NCI-H82 treated with DMSO at 0.1 percent for 48 hours (cell line): ENCODE results near the gene PEX16.

Experiments
- DNase-seq: peaks from one replicate; lab custom pipeline; 2025; ENCODE audit not compliant: unreplicated experiment; lab: John Stamatoyannopoulos, UW

Gene PEX16

DNA sequence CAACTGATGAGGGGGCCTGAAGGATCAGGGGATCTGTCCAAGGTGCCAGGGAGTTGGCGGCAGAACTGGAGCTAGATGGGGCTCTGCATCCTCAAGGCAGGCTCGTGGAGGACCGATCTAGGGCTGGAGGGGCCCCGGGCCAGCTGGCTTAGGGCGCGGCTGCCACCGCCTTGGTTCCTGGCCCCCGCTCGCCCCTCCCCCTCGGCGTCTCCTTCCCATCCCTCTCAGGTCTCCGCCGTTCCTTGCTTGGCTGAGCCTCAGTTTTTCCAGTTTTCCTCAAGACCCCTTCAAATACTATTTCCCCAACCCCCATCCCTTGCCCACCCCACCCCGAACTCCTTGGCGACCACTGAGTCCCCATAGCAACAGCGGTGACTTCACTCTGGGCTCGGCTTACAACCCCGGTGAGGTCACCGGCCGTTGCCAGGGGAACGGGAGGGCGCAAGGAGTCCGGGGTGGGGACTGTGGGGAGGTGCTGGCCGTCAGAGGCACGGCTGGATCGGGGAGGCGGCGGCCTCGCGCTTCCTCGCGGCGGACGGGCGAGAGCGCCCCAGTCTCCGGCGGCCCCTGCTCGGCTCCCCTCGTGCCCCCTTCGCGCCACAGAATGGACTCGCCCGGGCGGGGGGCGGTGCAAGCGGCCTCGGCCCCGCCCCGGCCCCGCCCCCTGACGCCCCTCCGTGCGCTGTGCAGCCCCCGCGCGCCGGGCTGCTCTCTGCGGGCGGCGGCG, 18.1 kb downstream of the PEX16 start:
- peak; percentile 56 for DNase-seq

DNA sequence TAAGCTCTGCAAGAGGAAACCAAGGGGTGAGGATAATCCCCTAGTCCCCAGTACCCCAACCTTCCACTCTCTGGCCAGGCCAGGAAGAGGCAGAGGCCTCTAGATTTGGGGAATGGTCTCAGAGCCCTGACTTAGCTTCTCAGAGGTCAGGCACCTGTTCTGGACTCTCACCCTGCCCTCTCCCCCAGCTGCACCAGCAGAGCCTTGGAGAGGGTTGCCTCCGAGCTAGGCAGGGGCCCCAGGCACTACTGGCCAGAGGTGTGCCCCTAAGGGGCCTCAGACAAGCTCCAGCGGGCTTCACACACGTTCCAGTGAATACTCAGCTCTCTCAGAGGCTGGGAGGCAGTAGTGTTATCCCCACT, 18.6 kb downstream of the PEX16 start:
- no peak for DNase-seq

DNA sequence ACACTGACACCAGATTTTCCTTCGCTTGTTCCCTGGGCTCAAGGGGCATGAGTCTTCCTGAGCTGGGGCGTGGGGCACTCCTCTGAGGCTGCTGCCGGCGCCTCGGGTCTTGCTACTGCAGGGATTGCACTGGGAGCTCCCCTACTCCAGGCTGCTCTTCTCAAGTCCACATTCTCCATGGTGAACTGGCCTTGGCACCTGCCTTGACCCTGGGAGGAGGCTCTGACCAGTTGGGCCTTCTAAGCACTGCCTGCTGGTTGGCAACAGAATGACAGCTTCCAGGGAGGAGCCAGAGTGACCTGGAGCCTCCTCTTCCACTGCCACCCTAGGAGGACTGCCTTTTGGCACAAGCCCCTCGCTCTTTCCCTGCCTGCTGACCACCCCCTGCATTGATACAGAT, 20.1 kb downstream of the PEX16 start:
- no peak for DNase-seq

DNA sequence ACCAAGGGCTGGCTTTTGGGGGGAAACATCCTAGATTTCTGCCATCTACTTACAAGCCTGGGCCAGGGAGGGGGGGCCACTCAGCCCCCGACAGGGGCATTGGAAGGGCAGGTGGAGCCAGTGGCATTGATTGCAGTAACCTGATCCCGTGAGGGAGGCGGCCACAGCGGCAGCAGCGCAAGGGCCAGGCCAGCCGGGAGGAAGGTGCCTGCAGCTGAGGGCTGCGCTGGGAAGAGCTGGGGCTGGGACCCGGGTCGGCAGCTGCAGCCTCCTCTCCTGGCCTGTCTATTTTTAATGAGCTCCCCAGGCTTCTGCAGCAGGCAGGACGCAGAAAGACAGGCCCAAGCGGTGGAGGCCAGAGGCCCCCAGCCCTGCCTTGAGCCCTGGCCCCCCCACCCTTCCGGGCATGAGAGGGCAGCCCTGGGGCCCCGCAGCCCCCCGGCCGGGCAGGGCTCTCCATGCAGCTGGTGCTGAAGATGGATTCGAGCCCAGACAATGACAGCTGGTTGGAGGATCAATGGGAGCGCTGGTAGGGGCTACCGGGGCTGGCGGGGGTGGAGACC, 21.2 kb downstream of the PEX16 start:
- no peak for DNase-seq

DNA sequence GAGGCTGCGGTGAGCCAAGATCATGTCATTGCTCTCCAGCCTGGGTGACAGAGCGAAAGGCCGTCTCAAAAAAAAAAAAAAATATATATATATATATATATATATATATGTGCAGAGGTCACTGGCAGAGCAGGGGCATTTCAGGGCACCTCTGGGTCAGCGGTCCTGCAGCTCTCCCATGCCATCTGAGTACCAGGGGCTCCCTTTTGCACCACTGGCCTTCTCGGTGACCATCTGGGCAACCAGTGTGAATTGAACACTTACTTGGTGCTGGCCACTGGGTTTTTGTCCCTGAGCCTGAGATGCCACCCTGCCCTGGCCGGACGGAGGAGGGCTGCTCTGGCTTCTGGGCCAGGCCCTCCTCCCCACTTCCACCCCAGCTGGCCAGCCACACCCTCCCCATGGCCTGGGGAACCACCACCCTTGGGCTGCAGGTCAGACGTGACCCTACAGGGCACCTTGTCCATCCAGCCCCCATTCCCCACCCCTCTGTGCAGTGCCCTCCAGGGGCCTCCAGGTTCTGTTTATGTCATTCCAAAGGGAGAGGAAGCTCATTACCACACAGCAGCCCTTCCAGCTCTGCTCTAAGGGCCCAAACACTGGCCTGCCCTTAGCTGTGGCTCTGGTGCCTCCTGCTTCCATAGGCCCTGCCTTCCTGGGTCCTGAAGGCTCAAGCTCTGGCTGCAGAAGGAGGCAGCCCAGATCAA, 22.0 kb downstream of the PEX16 start:
- no peak for DNase-seq

DNA sequence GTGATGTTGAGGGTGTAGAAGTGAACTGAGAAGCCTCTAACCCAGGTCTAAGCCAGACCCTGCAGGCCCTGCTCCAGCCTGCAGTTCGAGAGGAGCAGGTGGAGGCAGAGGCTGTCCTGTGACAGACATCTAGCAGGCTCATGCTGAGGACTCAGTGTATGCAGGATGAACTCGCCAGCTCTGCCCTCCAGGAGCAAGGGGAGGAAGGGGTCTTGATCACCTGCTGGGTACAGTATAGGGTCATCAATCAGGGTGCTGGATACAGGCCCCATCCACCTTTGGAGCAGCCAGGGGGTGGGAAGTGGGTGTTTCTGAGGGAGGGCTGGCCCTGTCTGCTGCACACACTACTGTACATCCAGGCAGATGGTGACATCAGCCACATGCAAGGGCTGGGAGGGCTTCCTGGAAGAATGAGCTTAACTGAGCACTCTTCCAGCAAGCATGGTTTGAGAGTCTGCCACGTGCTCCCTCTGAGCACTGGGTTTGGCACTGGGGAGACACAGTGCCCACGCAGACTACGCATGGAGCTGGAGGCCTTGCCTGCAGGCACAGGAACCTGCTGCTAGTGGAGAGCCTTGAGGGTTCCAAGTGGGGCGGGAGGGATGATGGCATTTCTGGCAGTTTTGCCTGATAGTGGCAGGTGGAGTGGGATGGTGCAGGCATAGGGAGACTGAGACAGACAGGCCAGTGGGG, 23.0 kb downstream of the PEX16 start:
- no peak for DNase-seq

DNA sequence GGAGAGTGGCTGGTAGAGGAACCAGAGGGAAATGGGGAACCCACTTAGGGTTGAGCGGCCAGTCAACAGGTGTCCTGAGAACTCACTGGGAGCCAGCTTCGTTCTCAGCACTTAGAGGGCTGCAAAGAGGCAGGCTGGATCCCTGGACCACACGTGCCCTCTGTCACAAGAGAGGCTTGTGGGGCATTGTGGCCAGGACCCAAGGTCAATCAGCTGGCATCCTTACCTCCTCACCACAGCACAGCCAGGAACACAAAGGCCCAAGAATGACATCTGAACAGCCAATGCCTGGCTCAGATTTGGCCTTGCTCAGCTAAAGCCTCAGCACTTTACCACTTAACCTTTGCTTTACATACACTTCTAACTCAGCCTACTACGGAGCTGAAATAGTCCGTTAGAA, 24.8 kb downstream of the PEX16 start:
- DNase-seq = no peak

DNA sequence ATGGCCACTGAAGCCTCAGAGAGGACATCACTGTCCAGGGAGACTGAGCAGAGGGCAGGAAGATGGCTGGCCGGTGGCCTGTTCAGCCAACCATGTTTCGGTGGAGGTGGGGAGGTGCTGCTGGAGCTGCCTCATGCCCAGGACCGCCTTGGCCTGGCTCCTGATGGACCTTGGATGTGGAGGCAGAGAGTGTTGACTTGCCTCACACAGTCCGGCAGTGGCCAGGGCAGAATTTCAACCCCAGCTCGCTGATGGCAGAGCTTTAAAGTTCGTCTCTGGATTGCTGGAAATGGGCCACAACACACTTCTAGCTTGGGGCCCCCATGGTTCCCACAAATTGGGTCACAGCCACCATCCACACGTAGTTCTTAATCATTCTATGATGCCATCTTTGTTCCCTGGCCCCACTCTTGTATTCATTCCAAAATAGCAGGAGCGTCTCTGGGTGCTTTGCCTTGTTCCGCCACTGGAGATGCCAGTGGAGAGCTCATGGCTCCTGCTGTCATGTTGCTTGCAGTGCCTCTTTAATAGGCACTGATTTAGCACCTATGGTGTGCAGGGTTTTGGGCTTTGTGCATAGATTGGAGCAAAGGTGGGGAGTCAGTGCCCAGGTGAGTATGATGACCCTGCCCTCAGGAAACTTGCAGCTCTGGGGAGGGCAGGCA, 26.7 kb downstream of the PEX16 start:
- no peak for DNase-seq

DNA sequence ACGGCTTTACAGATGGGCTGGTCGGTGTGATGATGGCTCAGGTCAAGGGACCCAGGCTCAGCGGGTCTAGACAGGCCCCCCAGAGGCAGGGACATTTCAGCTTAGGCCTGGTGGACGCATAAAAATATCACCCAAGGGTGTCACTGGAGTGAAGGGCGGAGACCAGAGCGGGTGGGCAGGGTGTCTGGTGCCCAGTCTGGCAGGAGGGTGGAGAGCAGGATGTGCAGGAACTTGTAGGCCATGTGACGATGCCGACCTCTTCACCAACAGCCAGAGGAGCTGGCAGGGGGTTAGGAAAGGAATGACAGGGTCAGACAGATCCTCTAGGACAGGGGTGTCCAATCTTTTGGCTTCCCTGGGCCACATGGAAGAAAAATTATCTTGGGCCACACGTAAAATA, 27.7 kb downstream of the PEX16 start:
- no peak for DNase-seq

DNA sequence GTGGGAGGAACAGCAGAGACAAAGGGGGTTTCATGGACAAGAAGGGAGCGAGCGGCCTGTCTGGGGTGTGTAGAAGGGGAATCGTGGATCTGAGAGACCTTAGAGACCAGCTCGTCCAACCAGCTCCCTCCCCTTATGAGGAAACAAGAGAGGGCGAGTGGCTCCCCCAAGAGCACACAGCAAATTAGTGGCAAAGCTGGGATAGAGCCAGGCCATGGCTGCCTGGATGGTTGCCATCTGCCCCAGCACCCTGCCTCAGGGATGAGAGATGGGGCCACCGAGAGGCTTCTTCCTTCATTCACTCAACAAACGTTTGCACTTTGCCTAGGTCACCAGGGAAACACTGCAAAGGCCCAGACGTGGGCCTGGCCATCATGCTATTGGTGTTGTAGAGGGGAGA, 28.1 kb downstream of the PEX16 start:
- DNase-seq = no peak

DNA sequence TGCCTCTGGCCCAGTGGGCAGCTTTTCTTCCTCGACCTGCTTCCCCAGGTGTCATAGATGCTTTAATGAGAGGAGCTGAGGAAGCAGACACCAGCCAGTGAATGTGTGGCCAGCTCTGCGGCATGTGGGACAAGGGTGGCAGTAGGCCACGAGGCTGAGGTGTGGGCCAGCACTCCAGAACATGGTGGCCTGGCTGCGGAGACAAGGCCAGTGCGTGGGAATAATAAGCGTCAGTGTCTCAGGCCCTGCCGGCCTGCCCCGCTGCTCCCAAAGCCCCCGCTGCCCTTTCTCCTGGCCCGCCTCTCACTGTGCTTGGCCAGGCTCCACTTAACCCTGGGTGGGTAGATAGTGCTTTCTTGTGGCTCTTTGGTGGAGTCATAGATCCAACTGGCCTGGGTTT, 30.1 kb downstream of the PEX16 start:
- DNase-seq = no peak

DNA sequence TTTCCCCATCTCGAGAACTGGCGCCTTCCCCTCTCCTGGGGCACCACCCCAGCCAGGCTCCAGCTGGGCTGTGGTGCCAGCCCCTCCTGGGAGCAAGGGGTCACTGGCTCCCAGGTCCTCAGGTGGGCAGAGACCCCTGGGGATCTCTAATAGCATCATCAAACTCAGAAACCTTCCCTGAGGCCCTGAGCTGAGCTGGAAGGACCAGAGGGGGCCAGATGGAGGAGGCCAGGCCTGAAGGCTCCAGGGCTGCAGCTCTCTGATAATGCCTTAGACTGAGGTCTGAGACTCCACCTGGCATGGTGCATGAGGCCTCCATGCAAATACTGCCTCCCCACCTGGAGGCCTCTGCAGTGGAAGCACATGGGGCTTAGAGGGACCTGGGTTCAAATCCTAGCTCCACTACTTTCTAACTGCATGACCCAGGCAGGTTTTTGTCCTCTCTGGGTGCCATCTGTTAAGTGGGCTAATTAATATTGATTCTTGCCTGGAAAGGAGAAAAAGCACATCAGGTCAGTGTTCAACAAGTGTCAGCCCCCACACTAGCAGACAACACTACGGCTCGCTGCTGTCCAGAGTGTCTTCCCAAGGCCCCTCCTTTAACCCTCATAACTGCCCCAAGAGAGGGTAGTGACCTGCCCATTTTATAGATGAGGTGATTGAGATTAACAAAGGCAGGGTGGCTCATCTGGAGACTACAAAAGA, 30.7 kb downstream of the PEX16 start:
- no peak for DNase-seq

DNA sequence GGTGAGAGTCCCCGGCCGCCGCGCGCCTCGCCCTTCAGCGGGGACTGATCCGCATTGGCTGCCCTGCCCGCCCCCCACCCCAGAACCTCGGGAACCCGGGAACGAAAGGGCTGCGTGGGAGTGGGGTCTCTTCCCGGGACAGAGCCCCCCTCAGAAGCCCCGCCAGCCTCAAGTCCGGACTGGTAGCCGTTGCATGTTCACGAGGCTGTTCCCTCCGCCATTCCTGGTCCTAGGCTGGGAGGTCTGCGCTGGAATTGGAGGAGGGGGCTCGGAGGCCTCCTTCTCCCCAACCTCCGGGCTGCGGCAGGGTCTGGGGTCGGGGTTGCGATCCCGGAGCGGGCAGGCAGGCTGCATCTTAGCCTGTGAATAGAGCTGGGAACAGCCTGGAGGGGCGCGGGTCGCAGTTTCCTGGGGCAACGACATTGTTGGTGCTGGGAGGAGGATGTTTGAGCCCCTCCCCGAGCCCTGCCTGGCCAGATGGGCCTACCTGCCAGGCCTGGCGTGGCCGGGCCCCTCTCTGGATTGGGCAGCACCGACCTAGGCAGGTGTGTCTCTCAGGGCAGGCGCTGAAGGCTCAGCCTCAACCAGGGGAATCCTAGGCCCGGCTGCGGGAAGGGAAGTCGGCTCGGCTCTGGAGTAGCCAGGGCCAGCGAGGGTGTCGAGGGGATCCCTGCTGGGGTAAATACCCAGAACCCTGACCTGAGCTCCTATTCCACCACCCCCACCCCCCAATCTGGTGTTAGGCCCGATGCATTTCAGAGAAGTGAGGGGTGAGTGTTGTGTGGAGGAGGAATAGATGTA, 31.6 kb downstream of the PEX16 start:
- DNase-seq = no peak

DNA sequence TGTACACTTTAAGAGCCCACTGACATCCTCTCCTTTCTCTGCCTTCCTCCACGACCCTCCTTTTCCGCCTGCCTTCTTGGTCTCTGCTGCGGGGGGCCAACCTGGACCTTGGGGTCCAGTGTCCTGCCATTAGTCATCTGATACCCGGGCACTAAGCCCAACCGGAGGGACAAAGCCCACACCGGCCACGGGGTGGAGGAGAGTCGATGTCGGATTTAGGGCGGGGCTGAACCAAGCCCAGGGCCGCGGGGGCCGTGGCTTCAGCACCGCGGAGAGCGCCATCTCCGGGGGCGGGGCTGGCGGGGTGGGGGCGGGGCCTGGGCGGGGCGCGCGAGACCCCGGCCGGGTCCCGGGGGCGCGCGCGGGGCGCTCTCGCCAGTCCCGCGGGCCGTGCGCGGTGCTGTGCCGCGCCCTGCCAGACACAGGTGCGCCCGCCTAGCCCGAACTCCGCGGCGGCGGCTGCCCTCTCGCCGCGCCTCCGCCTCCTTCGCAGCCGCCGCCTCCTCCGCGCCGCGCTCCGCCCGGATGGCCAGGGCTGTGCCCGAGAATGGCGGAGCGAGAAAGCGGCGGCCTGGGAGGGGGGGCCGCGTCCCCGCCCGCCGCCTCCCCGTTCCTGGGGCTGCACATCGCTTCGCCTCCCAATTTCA, 32.3 kb downstream of the PEX16 start, which contains the start of gene MAPK8IP1:
Gene MAPK8IP1, plus strand, starts transcription at position 378 of the 647 bp plus-strand sequence. Its CDS starts 170 bp downstream, at position 548.
- DNase-seq = peak; percentile 23

DNA sequence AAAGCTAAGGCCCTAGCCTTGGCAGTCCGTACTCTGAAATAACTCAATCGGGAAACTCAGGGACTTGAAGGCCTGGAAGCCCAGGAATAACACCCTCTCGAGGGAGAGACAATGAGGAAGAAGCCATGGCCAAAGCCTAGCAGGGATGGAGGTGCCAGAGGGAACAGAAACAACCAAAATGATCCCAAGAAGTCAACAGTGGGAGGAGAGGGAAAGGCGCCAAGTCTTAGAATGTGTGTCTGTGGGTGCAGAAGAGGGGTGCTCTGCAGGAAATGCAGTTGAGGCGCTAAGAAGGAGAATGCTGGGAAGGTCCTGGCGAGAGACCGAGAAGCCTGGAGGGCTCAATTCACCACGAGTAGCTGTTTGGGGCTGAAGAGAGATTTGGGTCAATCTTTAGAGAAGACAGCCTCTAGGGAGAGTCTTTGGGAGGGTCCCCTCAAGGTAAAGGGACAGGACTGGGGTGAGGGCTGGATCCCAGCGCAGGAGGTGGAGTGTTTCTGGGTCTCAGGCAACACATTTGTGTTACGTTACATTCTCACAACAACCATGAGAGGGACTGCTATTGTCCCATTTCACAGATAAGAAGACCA, 33.0 kb downstream of the PEX16 start:
- DNase-seq = no peak

DNA sequence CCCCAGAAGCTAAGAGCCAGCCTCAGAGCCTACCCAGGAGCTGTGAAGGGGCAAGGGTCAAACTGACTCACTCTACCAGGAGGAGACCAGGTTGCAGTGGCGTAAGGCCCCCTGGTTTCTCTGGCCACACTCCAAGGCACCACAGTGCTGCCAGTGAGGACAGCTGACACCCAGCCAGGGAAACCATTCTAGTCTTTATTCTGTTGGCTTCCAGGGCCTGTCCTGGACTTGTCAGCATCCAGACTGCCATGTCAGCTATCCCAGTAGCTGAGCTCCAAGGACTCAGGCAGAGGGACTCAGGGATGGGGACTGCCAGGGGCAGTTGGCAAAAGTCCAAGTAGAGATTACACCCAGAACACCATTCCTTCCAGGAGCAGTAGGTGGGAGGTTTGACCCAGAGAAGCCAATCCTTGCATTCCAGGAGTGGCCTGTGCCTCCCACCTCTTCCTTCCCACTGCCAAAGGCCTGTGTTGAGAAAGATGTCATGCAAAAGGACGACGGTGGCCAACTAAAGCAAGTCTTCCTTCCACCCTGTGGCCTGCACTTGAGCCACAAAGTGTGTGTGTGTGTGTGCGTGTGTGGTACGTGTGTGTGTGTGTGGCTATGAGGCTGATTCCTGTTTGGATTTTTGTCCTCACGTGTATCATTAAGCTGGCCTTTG, 35.8 kb downstream of the PEX16 start:
- peak; percentile 7 for DNase-seq

DNA sequence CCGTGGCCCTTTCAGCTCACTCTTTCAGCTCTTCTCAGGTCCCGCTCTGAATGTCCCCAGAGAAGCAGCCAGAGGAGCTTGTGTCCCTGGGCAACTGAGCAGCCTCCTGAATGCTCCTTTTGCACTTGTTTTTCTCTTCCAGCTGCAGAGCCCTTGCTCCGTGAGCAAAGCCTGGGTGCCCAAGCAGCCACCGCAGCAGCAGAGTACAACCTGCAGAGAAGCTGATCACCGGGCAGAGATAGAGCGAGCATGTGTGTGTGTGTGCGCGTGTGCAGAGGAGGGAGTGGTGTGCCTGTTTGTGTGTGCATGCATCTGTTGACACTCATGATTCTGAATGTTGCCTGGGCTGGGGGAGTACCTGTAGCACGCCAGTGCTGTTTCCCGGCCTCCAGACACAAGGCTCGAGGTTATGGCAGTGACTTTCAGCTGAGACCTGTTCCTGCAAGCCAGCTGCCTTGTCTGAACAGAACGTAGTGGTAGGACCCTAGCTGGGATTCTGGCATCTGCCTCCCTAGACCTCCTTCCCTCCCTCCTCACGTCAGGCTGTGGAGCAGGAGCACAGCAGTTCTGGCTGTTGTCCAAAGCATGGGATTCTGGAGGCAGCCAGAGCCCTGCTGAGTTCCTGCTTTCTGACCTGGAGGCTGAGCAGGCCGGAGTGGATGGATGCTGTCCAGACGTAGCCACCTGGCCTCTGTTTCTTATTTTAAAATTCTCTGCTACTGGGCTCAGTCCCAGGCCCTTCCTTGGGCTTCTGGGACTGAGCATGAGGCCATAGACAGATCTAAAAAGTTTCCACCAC, 36.7 kb downstream of the PEX16 start:
- DNase-seq = no peak
